HG03280 (cell line): ENCODE results near the gene CFTR.

ENCODE experiments used
- ATAC-seq: cut with Tn5 transposase; IDR thresholded peaks from one replicate; pipeline ENCODE4 v1.9.1; 2021; ENCODE audit warnings: mild to moderate bottlenecking, moderate library complexity; ENCODE audit not compliant: unreplicated experiment

The CFTR gene

DNA sequence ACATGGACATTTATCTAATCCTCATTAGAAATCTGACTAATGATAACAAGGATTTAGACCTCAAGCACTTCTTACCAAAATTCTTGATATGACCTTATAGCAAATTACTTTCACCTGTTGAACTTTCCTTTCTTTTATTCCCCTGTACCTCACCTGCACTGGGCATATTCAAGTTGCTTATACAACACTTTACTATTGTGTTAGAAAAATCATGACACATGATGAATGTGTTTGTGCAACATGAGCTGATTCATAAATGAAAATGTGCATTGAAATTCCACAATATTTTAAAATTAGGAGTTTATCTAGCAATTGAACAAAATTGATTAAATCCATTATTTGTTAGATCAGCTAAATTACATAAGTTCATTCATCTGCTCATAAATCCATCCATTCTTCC lies 160.6 kb downstream of the CFTR start:
- no peak for ATAC-seq

DNA sequence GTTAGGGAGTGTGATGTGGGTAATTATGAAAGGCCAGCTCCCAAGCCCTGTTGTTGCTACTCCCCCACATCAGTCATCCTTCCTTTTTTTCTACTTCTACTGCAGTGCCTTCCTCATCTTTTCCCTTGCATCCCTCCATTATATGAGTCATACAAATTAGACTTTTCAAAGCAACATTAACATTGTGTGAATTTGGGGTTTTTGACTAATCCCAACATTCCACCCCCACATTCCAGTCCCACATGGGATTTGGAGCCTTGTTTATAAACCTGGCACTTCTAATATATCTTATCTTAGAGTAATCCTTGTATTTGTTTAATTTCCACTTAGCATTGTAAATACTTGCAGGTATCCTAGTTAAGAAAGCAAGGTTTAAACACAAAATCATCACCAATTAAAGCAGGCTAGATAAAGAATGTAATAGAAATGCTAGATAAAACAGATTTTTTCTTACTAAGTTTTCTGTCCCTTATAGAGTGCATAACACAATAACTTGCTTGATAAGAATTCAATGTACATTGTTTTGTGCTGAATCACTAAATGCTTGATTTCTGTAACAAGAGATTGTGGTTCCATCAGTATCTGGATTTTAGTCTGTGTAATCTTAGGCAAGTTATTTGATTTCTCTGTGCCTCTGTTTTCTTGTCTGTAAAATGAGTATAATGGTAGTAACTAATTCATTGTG lies 165.8 kb downstream of the CFTR start:
- ATAC-seq = no peak

DNA sequence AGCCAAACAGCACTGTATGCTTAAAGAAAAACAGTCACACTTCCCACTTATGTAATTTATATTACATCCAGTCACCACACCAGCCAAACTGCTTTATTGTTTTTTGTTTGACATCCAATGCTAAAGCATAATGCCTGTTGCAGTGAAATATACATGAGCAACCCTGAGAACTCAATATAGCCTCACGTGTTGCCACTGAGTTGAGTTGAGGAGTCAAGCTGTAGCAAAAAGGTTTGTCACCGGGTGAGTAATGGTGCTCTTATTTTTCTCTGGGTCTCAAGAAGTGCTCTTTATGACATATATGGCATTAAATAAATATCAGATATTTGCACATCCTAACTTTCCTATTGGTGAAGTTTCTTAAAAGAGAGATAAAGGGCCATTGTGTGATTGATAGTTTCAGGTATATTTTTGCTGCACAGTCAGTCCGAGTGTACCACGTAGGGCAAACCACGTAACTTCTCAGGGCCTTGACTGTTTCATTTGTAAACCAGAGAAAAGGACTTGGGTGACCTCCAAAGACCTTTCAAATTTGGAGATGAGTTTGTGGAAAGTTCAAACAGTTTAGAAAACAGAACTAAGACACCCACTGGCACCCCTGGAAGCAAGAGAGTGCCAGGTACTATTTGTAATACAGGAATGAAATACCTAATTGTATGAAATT lies 168.5 kb downstream of the CFTR start:
- no peak for ATAC-seq

DNA sequence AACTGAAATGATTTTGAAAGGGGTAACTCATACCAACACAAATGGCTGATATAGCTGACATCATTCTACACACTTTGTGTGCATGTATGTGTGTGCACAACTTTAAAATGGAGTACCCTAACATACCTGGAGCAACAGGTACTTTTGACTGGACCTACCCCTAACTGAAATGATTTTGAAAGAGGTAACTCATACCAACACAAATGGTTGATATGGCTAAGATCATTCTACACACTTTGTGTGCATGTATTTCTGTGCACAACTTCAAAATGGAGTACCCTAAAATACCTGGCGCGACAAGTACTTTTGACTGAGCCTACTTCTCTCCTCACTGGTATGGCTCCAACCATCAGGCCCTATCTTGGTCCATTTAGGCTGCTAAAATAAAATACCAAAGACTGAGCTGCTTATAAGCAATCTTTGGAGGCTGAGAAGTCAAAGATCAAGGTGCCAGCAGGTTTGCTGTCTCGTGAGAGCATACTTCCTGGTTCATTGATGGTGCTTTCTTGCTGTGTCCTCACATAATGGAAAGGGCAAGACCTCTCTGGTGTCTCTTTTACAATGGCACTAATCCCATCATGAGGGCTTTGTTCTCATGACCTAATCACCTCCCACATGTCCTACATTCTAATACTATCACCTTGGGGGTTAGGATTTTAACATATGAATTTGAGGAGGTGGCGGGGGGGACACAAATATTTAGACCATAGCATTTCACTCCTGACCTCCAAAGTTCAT lies 173.3 kb downstream of the CFTR start:
- ATAC-seq = no peak

DNA sequence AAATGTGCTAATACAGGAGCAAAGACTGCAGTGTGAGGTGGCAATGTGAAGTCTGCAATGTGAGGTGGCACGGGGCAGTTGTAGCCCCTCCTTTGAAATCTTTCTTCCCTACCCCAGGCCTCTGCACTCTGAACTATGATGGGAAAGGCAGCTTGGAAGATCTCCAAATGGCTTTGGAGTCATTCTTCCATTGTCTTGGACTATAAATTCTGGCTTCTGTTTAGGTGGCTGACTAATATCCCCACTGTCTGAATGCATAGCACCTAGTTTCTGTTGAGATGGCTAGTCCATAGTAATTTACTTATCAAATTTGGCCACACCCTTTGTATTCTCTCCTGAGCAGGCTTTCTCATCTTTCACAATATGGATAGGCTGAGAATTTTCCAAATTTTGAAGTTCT lies 175.0 kb downstream of the CFTR start:
- ATAC-seq = no peak

DNA sequence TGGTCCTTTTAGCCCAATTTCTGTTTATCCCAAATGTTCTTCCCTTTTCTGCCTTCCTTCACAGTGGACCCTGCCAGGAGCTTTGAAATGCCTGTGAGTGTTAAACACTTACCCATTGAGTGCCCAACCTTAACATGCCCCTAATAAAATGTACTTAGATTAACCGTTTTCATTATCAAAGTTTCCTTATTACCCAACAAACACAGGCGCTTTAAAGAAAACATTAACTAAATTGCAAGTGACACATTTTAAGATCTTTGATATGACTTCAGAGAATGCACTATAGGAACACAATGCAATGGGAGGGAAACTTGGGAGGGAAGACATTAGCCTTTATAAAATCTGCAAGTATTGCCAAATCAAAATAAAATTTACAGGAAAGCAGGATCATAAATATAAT lies 177.0 kb downstream of the CFTR start:
- ATAC-seq = no peak

DNA sequence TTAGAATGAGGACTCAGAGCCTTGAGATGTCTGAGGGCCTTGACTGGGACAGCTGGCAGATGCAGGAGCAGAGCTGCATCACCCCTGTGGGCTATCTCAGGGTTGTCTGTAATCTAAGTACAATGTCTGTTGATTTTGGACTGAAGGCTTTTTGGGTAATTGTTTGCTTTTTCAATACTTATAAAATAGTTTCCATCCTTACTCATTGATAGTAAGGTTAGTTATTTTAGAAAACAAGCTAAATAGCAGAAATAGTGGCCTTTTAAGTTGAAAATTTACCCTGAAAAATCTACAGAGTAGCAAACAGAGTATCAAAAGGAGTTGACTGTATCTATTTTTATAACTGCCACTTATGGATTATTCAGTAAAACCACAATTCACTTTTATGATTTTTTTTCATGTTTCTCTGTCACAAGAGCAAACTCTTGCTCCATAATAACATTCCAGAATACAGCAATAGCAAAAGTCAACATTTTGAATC lies 179.7 kb downstream of the CFTR start:
- ATAC-seq = no peak

DNA sequence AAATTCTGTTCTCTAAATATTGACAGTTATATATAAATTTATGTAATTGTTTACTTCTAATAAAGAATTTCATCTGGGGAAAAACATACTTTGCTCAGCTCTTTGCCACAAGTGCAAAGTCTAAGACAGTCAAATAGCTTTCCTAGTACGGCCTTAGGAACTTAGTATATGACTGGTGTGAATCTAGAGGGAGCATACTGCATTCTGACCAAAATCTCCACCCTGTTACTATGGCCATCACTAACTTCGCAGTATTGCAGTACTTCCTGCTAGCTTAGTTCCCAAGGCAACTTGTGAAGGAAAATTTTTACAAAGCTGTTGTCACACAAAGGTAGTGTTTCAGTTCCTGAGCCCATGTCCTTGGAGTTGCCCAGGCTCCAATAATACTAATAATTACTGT lies 181.5 kb downstream of the CFTR start:
- no peak for ATAC-seq

DNA sequence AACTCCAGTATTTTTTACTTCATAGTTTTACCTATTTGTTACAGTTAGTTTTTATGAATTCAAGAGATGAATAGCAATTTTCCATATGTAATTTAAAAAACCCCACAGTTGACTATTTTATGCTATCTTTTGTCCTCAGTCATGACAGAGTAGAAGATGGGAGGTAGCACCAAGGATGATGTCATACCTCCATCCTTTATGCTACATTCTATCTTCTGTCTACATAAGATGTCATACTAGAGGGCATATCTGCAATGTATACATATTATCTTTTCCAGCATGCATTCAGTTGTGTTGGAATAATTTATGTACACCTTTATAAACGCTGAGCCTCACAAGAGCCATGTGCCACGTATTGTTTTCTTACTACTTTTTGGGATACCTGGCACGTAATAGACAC lies 184.2 kb downstream of the CFTR start:
- no peak for ATAC-seq

DNA sequence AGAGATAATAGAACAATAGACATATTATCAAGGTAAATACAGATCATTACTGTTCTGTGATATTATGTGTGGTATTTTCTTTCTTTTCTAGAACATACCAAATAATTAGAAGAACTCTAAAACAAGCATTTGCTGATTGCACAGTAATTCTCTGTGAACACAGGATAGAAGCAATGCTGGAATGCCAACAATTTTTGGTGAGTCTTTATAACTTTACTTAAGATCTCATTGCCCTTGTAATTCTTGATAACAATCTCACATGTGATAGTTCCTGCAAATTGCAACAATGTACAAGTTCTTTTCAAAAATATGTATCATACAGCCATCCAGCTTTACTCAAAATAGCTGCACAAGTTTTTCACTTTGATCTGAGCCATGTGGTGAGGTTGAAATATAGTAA lies 185.5 kb downstream of the CFTR start:
- ATAC-seq = no peak

DNA sequence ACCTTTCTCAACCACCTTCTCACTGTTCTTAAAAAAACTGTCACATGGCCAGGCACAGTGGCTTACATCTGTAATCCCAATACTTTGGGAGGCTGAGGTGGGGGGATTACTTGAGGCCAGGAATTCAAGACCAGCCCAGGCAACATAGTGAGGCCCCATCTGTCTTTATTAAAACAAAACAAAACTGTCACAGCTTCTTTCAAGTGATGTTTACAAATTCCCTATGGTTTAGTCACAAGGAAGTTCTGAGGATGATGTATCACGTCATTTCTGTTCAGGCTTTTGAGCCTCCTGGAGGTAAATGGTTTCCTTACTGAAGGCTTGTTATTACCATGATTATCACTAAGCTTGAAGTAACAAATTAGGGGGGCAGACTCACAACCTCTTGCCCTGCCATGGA lies 186.2 kb downstream of the CFTR start:
- no peak for ATAC-seq

DNA sequence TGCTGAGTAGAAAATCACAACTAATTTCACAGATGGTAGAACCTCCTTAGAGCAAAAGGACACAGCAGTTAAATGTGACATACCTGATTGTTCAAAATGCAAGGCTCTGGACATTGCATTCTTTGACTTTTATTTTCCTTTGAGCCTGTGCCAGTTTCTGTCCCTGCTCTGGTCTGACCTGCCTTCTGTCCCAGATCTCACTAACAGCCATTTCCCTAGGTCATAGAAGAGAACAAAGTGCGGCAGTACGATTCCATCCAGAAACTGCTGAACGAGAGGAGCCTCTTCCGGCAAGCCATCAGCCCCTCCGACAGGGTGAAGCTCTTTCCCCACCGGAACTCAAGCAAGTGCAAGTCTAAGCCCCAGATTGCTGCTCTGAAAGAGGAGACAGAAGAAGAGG lies 186.9 kb downstream of the CFTR start:
- no peak for ATAC-seq

DNA sequence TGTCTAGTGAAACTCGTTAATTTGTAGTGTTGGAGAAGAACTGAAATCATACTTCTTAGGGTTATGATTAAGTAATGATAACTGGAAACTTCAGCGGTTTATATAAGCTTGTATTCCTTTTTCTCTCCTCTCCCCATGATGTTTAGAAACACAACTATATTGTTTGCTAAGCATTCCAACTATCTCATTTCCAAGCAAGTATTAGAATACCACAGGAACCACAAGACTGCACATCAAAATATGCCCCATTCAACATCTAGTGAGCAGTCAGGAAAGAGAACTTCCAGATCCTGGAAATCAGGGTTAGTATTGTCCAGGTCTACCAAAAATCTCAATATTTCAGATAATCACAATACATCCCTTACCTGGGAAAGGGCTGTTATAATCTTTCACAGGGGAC lies 187.6 kb downstream of the CFTR start:
- ATAC-seq = no peak

DNA sequence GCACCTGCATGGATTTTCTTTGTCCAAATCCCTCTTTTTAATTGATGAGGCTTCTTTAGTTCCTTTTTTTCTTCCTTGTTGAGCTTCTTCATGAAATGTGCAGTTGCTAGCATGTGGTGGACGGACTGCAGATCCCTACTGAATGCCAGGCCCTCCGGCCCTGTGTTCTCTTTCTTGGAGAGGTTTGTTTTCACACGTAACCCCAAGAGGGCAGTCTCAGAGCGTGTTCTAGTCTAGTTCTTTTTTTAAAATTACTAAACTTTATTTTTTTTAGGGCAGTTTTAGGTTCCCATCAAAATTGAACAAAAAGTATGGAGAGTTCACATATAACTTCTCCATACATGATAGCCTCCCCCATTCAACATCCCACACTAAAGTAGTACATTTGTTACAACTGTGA lies 190.0 kb downstream of the CFTR start:
- no peak for ATAC-seq

DNA sequence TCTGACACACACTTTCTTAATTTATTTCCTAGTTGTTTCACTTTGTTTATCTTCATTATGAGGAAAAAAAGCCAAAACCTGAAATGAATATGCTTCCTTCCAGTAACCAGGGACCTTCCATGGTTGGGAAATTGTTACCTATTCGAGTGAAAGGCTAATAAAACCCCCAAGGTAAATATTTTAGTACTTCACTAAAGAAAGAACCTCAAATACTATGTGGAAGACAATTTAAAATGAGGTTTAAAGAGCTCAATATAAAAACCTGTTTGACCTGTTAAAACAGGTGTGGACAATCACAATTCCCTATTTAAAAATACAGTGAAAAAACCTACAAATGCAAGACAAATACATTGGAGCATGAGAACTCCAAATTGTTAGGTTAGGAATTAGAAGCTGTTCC lies 192.6 kb downstream of the CFTR start:
- ATAC-seq = no peak

DNA sequence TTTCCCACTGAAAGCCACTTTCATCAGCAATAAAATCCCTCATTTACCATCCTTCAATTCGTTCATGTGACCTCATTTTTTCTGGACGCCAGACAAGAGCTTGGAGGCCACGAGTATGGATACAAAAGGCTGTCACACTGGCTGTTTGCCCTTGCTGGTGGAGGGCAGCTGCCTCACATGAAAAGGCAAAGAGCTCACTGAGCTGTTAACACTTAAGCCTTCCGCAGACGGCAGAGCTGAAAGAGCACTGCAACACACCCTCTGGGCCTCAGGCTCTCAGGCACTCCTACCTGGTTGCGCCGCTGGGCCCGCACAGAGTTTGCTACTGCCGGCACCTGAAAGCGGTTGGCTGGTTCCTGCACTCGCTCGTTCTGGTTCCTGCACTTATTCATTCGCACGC lies 193.5 kb downstream of the CFTR start:
- no peak for ATAC-seq

DNA sequence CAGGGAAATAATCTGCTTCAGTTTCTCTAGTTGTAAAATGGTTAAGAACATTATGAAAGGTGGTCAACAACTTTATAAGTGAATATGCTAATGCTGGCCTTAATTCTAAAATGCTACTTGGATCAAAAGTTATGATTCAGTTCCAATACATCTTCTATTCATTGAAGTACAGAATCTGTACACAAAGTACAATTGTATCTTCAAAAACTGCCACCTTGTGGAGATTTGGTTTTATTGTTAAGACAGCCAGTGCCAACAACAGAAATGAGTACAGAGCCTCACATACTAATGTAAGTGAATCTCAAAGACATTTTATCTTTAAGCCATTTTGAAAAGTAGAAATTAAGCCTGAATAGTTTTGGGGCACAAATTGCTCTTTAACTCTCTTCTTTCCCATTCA lies 194.0 kb downstream of the CFTR start:
- ATAC-seq = no peak

DNA sequence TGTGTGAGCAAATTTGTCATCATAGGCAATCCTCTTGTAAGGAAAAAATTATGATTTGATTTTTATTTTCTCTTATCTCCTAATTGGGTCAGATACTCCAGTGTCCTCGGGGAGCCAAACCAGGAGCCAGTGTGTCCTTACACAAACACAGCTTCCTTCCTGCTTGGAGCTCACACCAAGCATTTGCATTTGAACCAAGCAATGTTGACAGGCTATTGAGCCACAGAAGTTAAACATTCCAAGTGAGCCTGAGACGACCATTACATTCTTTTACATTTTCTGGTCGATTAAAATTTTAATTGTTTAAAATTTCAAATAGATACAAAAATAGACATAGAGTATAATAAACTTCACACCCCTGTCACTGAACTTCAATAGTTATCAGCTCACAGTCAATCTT lies 194.8 kb downstream of the CFTR start:
- no peak for ATAC-seq

DNA sequence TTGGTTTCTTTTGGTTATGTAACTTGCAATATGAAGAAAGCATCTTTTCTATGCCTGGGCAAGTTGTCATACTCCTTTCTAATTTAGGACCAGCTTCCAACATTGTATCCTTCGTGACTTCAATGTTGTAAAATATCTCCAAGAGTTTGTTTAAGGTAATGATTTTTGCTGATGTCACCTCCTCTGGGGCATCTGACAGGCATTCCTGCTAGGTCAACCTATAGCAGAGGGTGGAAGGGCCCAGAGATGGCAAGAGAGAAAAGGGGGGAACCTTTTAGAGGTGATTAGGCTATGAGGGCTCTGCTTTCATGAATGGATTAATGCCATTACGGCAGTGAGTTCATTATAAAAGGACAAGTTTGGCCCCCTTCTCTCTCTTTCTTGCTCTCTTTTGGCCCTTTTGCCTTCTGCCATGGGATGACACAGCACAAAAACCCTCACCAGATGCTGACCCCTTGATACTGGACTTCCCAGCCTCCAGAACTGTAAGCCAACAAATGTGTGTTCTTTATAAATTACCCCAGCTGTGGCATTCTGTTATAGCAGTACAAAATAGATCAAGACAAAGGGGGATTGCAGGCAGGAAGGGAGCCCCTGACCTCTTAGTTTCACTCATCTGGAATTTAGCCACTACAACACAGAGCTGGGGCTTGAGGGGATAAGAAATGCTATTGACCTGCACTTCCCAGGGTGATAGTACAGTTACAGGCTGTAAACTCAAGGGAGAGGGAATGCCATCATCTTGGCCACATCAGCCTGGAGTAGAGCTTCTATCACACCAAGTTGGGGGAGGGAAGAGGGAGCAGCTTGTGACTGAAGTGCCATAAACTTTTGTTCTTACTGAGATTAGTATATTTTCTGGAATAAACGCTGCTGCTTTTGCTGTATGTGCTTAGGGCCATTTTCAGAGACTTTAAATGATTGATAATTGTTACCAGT lies 195.9 kb downstream of the CFTR start:
- ATAC-seq = no peak

DNA sequence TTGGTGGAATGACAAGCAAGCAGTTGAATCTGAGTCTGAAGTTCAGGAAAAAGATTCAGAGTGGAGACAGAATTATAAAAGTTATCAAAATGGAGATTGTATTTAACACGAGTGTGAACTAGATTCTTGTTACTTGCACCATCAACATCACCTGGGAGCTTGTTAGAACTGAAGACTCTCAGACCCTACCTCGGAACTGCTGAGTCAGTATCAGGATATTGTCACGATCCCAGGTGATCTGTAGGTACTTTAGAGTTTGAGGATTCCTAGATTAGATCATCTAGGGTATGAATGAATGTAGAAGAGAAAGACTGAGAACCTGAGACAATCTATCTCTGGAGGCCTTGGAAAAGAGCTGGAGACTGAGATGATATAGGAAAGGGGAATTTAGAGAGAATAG lies 199.3 kb downstream of the CFTR start:
- no peak for ATAC-seq
